Measurements from ENCODE around the gene GPT2.

Gene GPT2

GRCh38 chr16:46883690-46884512 is at the start of gene GPT2:
Gene GPT2 (plus strand): TSS chr16:46884362. CDS start chr16:46884716, 354 bp downstream.
- Histone ChIP-seq H3K4me1 (ENCODE audit: control insufficient read depth, insufficient read depth, low read length) (peaks cover 47% of the 10 kb centered on the region), H3K9me3 (ENCODE audit: control insufficient read depth, low read length) (no peaks in the 10 kb centered on the region), H3K4me3 (ENCODE audit: low read length) (peak within 1 kb of the TSS; percentile 92), H3K36me3 (ENCODE audit: control insufficient read depth, insufficient read depth, low read length, severe bottlenecking) (peaks cover 3% of the 10 kb centered on the region), H3K27me3 (replicated peaks; ENCODE audit: control insufficient read depth, insufficient read depth, low read length) (peaks cover 21% of the 10 kb centered on the region), H3K9ac (ENCODE audit: low read length) (peak within 1 kb of the TSS; percentile 93)
- DNase-seq (ENCODE audit: low read depth): peak; percentile 99

GRCh38 chr16:46836534-46837530 is 47.3 kb upstream of the GPT2 start:
- no peak for DNase-seq (ENCODE audit: low read depth)
- Histone ChIP-seq H3K4me1 (ENCODE audit: control insufficient read depth, insufficient read depth, low read length) (peaks cover 1% of the 10 kb centered on the region), H3K27me3 (replicated peaks; ENCODE audit: control insufficient read depth, insufficient read depth, low read length) (peaks cover 6% of the 10 kb centered on the region), H3K9ac (ENCODE audit: low read length) (no peak overlapping the region), H3K4me3 (ENCODE audit: low read length) (no peak overlapping the region), H3K9me3 (ENCODE audit: control insufficient read depth, low read length) (no peaks in the 10 kb centered on the region), H3K36me3 (ENCODE audit: control insufficient read depth, insufficient read depth, low read length, severe bottlenecking) (no peaks in the 10 kb centered on the region)

- Histone ChIP-seq H3K27me3 (replicated peaks; ENCODE audit: control insufficient read depth, insufficient read depth, low read length) (peaks cover 11% of the 10 kb centered on the region), H3K4me1 (ENCODE audit: control insufficient read depth, insufficient read depth, low read length) (no peaks in the 10 kb centered on the region), H3K9ac (ENCODE audit: low read length) (no peak overlapping the region), H3K4me3 (ENCODE audit: low read length) (no peak overlapping the region), H3K36me3 (ENCODE audit: control insufficient read depth, insufficient read depth, low read length, severe bottlenecking) (no peaks in the 10 kb centered on the region), H3K9me3 (ENCODE audit: control insufficient read depth, low read length) (no peaks in the 10 kb centered on the region)
- no peak for DNase-seq (ENCODE audit: low read depth)
These were observed 44.1 kb upstream of the GPT2 start for GRCh38 chr16:46839986-46840443.

DNA sequence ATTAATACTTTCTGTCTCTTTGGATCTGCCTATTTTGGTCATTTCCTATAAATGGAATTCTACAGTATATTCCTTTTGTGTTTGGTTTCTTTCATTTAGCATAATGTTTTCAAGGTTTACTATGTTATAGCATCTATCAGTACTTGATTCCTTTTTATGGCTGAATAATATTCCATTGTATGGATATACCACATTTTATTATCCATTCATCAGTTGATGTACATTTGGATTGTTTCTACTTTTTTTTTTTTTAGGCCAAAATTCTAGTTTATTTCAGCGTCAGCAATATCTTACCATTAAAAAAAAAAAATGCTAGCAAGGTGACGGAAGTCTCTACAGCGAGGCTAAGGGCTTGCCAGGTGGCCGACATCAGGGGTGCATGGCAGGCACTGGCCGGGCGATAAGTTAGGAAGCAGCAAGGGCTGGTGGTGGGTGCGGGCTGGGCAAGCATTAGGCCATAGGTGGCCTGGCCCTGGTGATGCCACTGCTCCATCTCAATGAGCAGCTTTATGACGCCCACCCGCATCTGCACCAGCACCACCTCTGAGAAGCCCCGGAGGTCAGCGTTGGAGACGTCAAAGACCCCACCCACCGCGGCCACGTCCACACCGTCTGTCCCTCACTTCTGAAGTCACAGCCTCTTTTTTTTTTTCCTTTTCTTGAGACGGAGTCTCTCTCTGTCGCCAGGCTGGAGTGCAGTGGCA is 41.8 kb upstream of the GPT2 start:
- no peak for DNase-seq (ENCODE audit: low read depth)
- Histone ChIP-seq H3K9me3 (ENCODE audit: control insufficient read depth, low read length) (no peaks in the 10 kb centered on the region), H3K4me3 (ENCODE audit: low read length) (no peak overlapping the region), H3K4me1 (ENCODE audit: control insufficient read depth, insufficient read depth, low read length) (no peaks in the 10 kb centered on the region), H3K36me3 (ENCODE audit: control insufficient read depth, insufficient read depth, low read length, severe bottlenecking) (no peaks in the 10 kb centered on the region), H3K9ac (ENCODE audit: low read length) (no peak overlapping the region), H3K27me3 (replicated peaks; ENCODE audit: control insufficient read depth, insufficient read depth, low read length) (peaks cover 11% of the 10 kb centered on the region)

DNA sequence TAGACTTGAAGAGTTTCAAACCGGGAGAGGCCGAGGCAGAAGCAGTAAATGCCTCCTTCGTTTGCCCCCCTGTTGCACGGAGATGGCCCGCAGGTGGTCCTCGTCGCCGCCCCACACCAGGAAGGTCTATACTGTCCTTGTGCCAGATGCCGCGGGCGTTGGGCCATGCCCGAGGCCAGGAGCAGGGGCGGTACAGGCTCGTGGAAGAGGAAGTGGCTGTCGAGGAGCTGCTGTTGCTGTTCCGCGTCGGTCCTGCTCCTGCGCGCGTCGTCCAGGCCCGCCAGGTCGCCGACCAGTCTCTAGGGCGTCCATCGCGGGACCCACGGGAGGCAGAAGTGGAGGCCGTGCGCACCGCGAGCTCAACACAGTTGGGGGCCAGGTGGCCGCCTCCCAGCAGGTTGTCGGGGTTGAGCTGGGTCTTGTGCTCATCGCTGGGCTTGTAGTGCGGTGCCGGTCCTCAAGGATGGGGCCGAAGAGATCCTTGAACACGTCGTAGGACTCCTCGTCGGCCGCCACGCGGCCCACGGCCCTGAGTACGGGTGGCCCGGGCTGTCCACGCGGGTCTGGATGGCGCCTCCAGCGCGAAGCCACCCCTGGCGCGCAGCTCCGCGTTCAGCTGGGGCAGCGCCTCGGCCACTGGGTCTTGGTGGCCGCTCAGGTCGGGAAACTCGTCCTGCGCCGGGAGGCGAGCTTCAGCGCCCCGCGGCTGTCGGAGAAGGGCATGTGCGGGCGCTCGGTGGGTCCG is 40.1 kb upstream of the GPT2 start:
- DNase-seq (ENCODE audit: low read depth): no peak
- Histone ChIP-seq H3K9me3 (ENCODE audit: control insufficient read depth, low read length) (no peaks in the 10 kb centered on the region), H3K36me3 (ENCODE audit: control insufficient read depth, insufficient read depth, low read length, severe bottlenecking) (no peaks in the 10 kb centered on the region), H3K9ac (ENCODE audit: low read length) (no peak overlapping the region), H3K4me1 (ENCODE audit: control insufficient read depth, insufficient read depth, low read length) (no peaks in the 10 kb centered on the region), H3K27me3 (replicated peaks; ENCODE audit: control insufficient read depth, insufficient read depth, low read length) (peaks cover 5% of the 10 kb centered on the region), H3K4me3 (ENCODE audit: low read length) (no peak overlapping the region)

- no peak for DNase-seq (ENCODE audit: low read depth)
These were observed 39.4 kb upstream of the GPT2 start for GRCh38 chr16:46844771-46845170.

GRCh38 chr16:46845952-46846351 is 38.2 kb upstream of the GPT2 start:
- H3K9me3 ChIP-seq (ENCODE audit: control insufficient read depth, low read length): no peaks in the 10 kb centered on the region
- H3K36me3 ChIP-seq (ENCODE audit: control insufficient read depth, insufficient read depth, low read length, severe bottlenecking): no peaks in the 10 kb centered on the region
- H3K4me1 ChIP-seq (ENCODE audit: control insufficient read depth, insufficient read depth, low read length): no peaks in the 10 kb centered on the region
- no peak overlapping the region for H3K9ac ChIP-seq (ENCODE audit: low read length)
- DNase-seq (ENCODE audit: low read depth): no peak
- H3K27me3 ChIP-seq (replicated peaks; ENCODE audit: control insufficient read depth, insufficient read depth, low read length): peaks cover 5% of the 10 kb centered on the region
- H3K4me3 ChIP-seq (ENCODE audit: low read length): no peak overlapping the region

More at GRCh38 chr16:46844771-46845170, 39.4 kb upstream of the GPT2 start:
- Histone ChIP-seq H3K4me1 (ENCODE audit: control insufficient read depth, insufficient read depth, low read length) (no peaks in the 10 kb centered on the region), H3K4me3 (ENCODE audit: low read length) (no peak overlapping the region), H3K9ac (ENCODE audit: low read length) (no peak overlapping the region), H3K27me3 (replicated peaks; ENCODE audit: control insufficient read depth, insufficient read depth, low read length) (peaks cover 5% of the 10 kb centered on the region), H3K36me3 (ENCODE audit: control insufficient read depth, insufficient read depth, low read length, severe bottlenecking) (no peaks in the 10 kb centered on the region), H3K9me3 (ENCODE audit: control insufficient read depth, low read length) (no peaks in the 10 kb centered on the region)

DNA sequence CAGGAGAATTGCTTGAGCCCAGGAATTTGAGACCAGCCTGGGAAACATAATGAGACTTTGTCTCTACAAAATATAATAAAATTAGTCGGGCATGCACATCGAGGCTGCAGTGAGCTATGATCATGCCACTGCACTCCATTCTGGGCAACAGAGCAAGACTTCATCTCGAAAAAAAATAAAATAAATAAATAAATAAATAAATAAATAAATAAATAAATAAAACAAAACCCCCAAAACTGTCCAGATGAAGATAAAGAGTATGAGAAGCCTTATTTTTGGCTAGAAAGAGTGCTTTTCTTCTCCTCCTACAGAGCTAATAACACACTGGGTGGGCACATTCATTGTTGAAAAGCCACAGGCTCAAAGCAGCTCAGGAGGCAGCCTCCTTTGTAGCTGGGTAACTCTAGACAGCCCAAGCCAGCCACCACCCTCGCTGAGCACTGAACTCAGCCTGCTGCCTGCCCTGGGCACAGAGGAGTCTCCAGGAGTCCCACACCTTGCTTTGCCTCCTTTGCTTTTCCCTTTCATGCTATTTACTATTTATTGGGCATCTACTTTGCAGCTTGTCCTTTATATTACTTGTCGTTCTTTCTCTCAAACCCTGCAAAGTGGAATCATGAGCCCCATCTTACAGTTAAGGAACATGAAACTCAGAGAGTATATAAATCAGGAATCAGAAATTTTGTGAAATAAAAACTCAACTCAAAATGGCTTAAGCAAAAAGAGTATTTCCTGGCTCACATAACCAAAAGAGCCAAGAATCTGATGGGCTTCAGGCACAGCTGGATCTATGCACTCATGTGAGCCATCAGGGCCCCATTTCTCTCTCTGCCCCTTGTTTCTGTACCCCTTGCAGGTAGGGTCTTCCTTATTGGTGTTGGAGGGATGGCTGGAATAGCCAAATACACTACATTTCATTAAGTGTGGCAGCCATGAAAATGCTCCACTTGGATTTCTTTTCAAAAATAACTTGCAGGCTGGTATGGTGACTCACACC is 35.1 kb upstream of the GPT2 start:
- Histone ChIP-seq H3K4me3 (ENCODE audit: low read length) (no peak overlapping the region), H3K9ac (ENCODE audit: low read length) (no peak overlapping the region), H3K9me3 (ENCODE audit: control insufficient read depth, low read length) (no peaks in the 10 kb centered on the region), H3K4me1 (ENCODE audit: control insufficient read depth, insufficient read depth, low read length) (no peaks in the 10 kb centered on the region), H3K36me3 (ENCODE audit: control insufficient read depth, insufficient read depth, low read length, severe bottlenecking) (no peaks in the 10 kb centered on the region), H3K27me3 (replicated peaks; ENCODE audit: control insufficient read depth, insufficient read depth, low read length) (peaks cover 3% of the 10 kb centered on the region)
- no peak for DNase-seq (ENCODE audit: low read depth)

GRCh38 chr16:46850619-46851555 is 33.3 kb upstream of the GPT2 start:
- no peak overlapping the region for H3K4me3 ChIP-seq (ENCODE audit: low read length)
- no peaks in the 10 kb centered on the region for H3K9me3 ChIP-seq (ENCODE audit: control insufficient read depth, low read length)
- H3K4me1 ChIP-seq (ENCODE audit: control insufficient read depth, insufficient read depth, low read length): no peaks in the 10 kb centered on the region
- H3K9ac ChIP-seq (ENCODE audit: low read length): no peak overlapping the region
- no peaks in the 10 kb centered on the region for H3K36me3 ChIP-seq (ENCODE audit: control insufficient read depth, insufficient read depth, low read length, severe bottlenecking)
- no peaks in the 10 kb centered on the region for H3K27me3 ChIP-seq (replicated peaks; ENCODE audit: control insufficient read depth, insufficient read depth, low read length)
- no peak for DNase-seq (ENCODE audit: low read depth)

Measured in adipocyte (in vitro differentiated cells).